GM23338 (cell line): ENCODE measurements around the gene CDC23. TPM values are rescaled to one million over a fixed set of nuclear protein-coding genes. Genes with fewer than 3 reads are reported as not detected.
A peak's percentile ranks its signal among the peaks of the same experiment; 100 is the strongest.

ENCODE experiments used
- ATAC-seq: fragments of 200-7000 bp; cut with Tn5 transposase; 3 replicates; pipeline ENCODE4 v1.9.1; 2020
- DNase-seq: peaks from one replicate; pipeline ENCODE4 v3.0.0-alpha.2; 2015; ENCODE audit warnings: low spot score
- H2AFZ ChIP-seq: fragments of 200-600 bp; sonication (generic); 2 replicates; pipeline ENCODE4 v1.8.0; 2016; ENCODE audit warnings: antibody characterized with exemption, mild to moderate bottlenecking, moderate library complexity
- H3F3A ChIP-seq: fragments of 200-600 bp; sonication (generic); replicated peaks from 2 replicates; pipeline ENCODE4 v1.8.0; 2017; ENCODE audit warnings: antibody characterized with exemption, mixed run types, low read depth
- H3K27ac ChIP-seq: fragments of 200-600 bp; sonication (generic); 2 replicates; pipeline ENCODE4 v1.6.1; 2016; ENCODE audit warnings: low read depth
- H3K27me3 ChIP-seq: fragments of 200-600 bp; sonication (generic); 2 replicates; pipeline ENCODE4 v1.8.0; 2016; ENCODE audit warnings: mild to moderate bottlenecking, mixed run types, moderate library complexity; ENCODE audit not compliant: insufficient read depth
- H3K36me3 ChIP-seq: fragments of 200-600 bp; sonication (generic); 2 replicates; pipeline ENCODE4 v1.8.0; 2016; ENCODE audit warnings: mild to moderate bottlenecking; ENCODE audit not compliant: insufficient read depth
- H3K4me1 ChIP-seq: fragments of 200-600 bp; sonication (generic); 2 replicates; pipeline ENCODE4 v1.8.0; 2016; ENCODE audit warnings: mild to moderate bottlenecking, moderate library complexity; ENCODE audit not compliant: insufficient read depth
- H3K4me2 ChIP-seq: fragments of 200-600 bp; sonication (generic); 2 replicates; pipeline ENCODE4 v1.7.1; 2017; ENCODE audit warnings: mixed run types
- H3K4me3 ChIP-seq: fragments of 200-600 bp; sonication (generic); 2 replicates; pipeline ENCODE4 v1.6.1; 2016; ENCODE audit warnings: mixed run types
- H3K79me2 ChIP-seq: fragments of 200-600 bp; sonication (generic); replicated peaks from 2 replicates; pipeline ENCODE4 v1.8.0; 2017; ENCODE audit warnings: mild to moderate bottlenecking; ENCODE audit not compliant: insufficient read depth
- H3K9me2 ChIP-seq: fragments of 200-600 bp; sonication (generic); 2 replicates; pipeline ENCODE4 v1.8.0; 2017; ENCODE audit not compliant: insufficient read depth
- H4K20me1 ChIP-seq: fragments of 200-600 bp; sonication (generic); replicated peaks from 2 replicates; pipeline ENCODE4 v1.8.0; 2017; ENCODE audit warnings: mild to moderate bottlenecking; ENCODE audit not compliant: insufficient read depth
- H3K27ac Mint-ChIP-seq: 2 replicates; pipeline ENCODE4 v1.8.0; 2020; ENCODE audit warnings: inconsistent platforms, mild to moderate bottlenecking, moderate library complexity, mixed read lengths
- H3K27me3 Mint-ChIP-seq: 3 replicates; pipeline ENCODE4 v1.8.0; 2022; ENCODE audit warnings: low read depth, mild to moderate bottlenecking, moderate library complexity, mixed read lengths, inconsistent platforms; ENCODE audit not compliant: insufficient read depth, poor library complexity
- H3K36me3 Mint-ChIP-seq: 3 replicates; pipeline ENCODE4 v1.8.0; 2021; ENCODE audit warnings: low read depth, mild to moderate bottlenecking, inconsistent platforms, moderate library complexity, mixed read lengths
- H3K4me1 Mint-ChIP-seq: 3 replicates; pipeline ENCODE4 v1.8.0; 2020; ENCODE audit warnings: mild to moderate bottlenecking, inconsistent platforms, mixed read lengths
- H3K4me3 Mint-ChIP-seq: 3 replicates; pipeline ENCODE4 v1.8.0; 2021; ENCODE audit warnings: moderate library complexity, mild to moderate bottlenecking, inconsistent platforms, mixed read lengths
- H3K9me3 Mint-ChIP-seq: 3 replicates; pipeline ENCODE4 v1.8.0; 2020; ENCODE audit warnings: moderate library complexity, mild to moderate bottlenecking, inconsistent platforms, mixed read lengths
- EZH2phosphoT487 ChIP-seq: fragments of 200-600 bp; sonication (generic); IDR thresholded peaks from one replicate; pipeline ENCODE4 v1.8.1; 2018; ENCODE audit warnings: antibody characterized with exemption; ENCODE audit not compliant: unreplicated experiment
- JUNB ChIP-seq: IDR thresholded peaks from one replicate; pipeline ENCODE4 v1.6.1; 2016; ENCODE audit warnings: antibody characterized with exemption; ENCODE audit not compliant: unreplicated experiment
- POLR2AphosphoS5 ChIP-seq: IDR thresholded peaks from 2 replicates; pipeline ENCODE4 v1.6.1; 2016; ENCODE audit warnings: antibody characterized with exemption, low read depth
- ZNF114 ChIP-seq: fragments of 250-450 bp; sonication (Bioruptor Pico); IDR thresholded peaks from 2 replicates; pipeline ENCODE4 v1.5.0; 2020; ENCODE audit warnings: mild to moderate bottlenecking, moderate library complexity
- ZNF331 ChIP-seq: fragments of 250-450 bp; sonication (Bioruptor Pico); IDR thresholded peaks from 2 replicates; pipeline ENCODE4 v1.5.0; 2020; ENCODE audit warnings: low read depth, mild to moderate bottlenecking, moderate library complexity
- ZNF462 ChIP-seq: fragments of 250-450 bp; sonication (Bioruptor Pico); IDR thresholded peaks from 2 replicates; pipeline ENCODE4 v1.5.0; 2020; ENCODE audit warnings: mild to moderate bottlenecking, moderate library complexity
- polyA plus RNA-seq: library from polyadenylated mRNA; unstranded; fragments of >200 nt; fragmentation: Nextera tagmentation; extraction: Ambion mirVana; gene quantifications from 2 replicates; pipeline ENCODE4 v1.2.1, GENCODE V29; 2016
- total RNA-seq: library from RNA; depleted of rRNA; stranded (reverse); fragments of >200 nt; shearing (Covaris generic); gene quantifications from 2 replicates; pipeline ENCODE4 v1.2.3, GENCODE V29; 2014
- TF ChIP-seq, protein P1 (sequence below), 2 experiments: fragments of 200-600 bp in 1 of 2; sonication (generic) in 1 of 2; conservative IDR thresholded peaks; 2 replicates each; pipeline versions ENCODE4 v1.5.1 to v1.6.1; 2016 to 2017; ENCODE audit warnings: antibody characterized with exemption in 2 of 2, low read depth in 2 of 2, mild to moderate bottlenecking in 2 of 2, moderate library complexity in 1 of 2
- TF ChIP-seq, protein P2 (sequence below): IDR thresholded peaks from 2 replicates; pipeline ENCODE4 v1.6.1; 2016; ENCODE audit warnings: antibody characterized with exemption

CDC23 gene
- total and polyA plus RNA-seq, 2 experiments from 2014 or later: 28.0 to 45.9 TPM

DNA sequence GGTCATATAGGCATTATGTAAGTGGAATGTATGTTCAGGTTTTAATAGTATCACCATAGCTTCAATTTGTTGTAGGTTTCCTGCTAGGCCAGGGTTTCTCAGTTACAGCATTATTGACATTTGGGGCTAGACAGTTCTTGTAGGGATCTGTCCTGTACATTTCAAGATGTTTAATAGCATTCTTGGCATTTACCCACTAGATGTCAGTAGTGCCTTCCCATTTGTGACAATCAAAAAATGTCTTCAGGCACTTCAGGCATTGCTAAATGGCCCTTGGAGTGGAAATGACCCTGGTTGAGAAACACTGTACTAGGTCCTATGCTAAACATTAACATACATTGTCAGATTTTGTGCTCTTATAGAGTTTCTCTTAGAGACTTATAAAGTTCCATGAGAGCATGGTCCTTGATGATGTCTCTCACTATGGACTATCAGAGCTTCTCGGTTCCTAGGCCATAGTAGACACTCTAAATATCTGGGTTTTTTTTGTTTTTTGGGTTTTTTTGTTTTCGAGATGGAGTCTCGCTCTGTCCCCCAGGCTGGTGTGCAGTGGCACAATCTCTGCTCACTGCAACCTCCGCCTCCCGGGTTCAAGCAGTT, 32.8 kb downstream of the CDC23 start:
- Histone ChIP-seq H3K79me2 (peaks cover 48% of the 10 kb centered on the region), H3K4me3 (peak overlapping the region; percentile 73), H4K20me1 (no peaks in the 10 kb centered on the region; the same call in none of the 2 replicates), H2AFZ (no peak overlapping the region), H3K4me1 (peaks cover 12% of the 10 kb centered on the region), H3K36me3 (peaks cover 52% of the 10 kb centered on the region), H3K27ac (no peak overlapping the region), H3K4me2 (peak overlapping the region; percentile 87), H3K9me2 (no peaks in the 10 kb centered on the region), H3F3A (0 out of 2 replicates have a peak, but pooled peaks cover 10% of the 10 kb centered on the region), H3K27me3 (no peaks in the 10 kb centered on the region)
- H3K27me3 Mint-ChIP-seq: peaks cover 6% of the 10 kb centered on the region
- no peaks in the 10 kb centered on the region for H3K9me3 Mint-ChIP-seq
- H3K4me1 Mint-ChIP-seq: peaks cover 2% of the 10 kb centered on the region; the same call in 2 of the 3 replicates
- no peak overlapping the region for H3K4me3 Mint-ChIP-seq
- no peak overlapping the region for H3K27ac Mint-ChIP-seq
- peak; percentile 52 for DNase-seq
- no peak for ATAC-seq
- TF ChIP-seq, protein P1, sequence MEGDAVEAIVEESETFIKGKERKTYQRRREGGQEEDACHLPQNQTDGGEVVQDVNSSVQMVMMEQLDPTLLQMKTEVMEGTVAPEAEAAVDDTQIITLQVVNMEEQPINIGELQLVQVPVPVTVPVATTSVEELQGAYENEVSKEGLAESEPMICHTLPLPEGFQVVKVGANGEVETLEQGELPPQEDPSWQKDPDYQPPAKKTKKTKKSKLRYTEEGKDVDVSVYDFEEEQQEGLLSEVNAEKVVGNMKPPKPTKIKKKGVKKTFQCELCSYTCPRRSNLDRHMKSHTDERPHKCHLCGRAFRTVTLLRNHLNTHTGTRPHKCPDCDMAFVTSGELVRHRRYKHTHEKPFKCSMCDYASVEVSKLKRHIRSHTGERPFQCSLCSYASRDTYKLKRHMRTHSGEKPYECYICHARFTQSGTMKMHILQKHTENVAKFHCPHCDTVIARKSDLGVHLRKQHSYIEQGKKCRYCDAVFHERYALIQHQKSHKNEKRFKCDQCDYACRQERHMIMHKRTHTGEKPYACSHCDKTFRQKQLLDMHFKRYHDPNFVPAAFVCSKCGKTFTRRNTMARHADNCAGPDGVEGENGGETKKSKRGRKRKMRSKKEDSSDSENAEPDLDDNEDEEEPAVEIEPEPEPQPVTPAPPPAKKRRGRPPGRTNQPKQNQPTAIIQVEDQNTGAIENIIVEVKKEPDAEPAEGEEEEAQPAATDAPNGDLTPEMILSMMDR (conservative IDR thresholded peaks at IDR 0.05; ENCODE audit: low read depth in 2 of 2): peak; percentile 56 to 74
- TF ChIP-seq POLR2AphosphoS5: no peak
- H3K36me3 Mint-ChIP-seq: peaks cover 62% of the 10 kb centered on the region

DNA sequence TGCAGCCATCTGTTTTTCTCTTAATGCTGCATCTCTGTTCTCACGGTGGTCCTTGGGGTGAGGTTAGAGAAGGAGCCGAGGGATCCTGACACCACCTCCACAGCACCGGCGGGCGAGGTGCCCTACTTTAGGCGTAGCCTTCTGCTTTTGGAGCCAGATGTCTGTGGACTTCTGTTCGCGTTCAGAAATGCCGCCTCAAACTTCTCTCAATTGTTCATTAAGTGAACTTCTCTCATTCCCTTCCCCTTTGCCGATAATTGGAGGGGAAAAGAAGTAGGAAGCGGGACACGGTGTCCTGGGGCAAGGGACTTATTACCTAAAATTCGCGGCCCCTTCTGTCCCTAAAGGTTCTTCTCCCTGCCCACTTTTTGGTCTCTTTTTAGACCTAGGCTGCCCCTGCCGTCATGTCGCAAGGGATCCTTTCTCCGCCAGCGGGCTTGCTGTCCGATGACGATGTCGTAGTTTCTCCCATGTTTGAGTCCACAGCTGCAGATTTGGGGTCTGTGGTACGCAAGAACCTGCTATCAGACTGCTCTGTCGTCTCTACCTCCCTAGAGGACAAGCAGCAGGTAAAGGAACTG, 33.8 kb downstream of the CDC23 start:
- Histone ChIP-seq H3K27me3 (no peaks in the 10 kb centered on the region), H4K20me1 (no peaks in the 10 kb centered on the region; the same call in 1 of the 2 replicates), H3K4me3 (peak overlapping the region; percentile 73), H2AFZ (peak overlapping the region; percentile 64), H3F3A (0 out of 2 replicates have a peak, but pooled peaks cover 6% of the 10 kb centered on the region), H3K9me2 (no peaks in the 10 kb centered on the region), H3K4me1 (peaks cover 12% of the 10 kb centered on the region), H3K4me2 (peak overlapping the region; percentile 87), H3K27ac (peak overlapping the region; percentile 80), H3K36me3 (peaks cover 45% of the 10 kb centered on the region), H3K79me2 (peaks cover 56% of the 10 kb centered on the region)
- H3K4me1 Mint-ChIP-seq: peaks cover 2% of the 10 kb centered on the region; the same call in 2 of the 3 replicates
- H3K27me3 Mint-ChIP-seq: peaks cover 6% of the 10 kb centered on the region
- no peak overlapping the region for H3K27ac Mint-ChIP-seq
- H3K9me3 Mint-ChIP-seq: no peaks in the 10 kb centered on the region
- DNase-seq: peak; percentile 31
- peaks cover 62% of the 10 kb centered on the region for H3K36me3 Mint-ChIP-seq
- ATAC-seq: peak; percentile 34
- no peak overlapping the region for H3K4me3 Mint-ChIP-seq
- TF ChIP-seq JUNB (no peak), POLR2AphosphoS5 (no peak), EZH2phosphoT487 (no peak), ZNF462 (CRISPR knock-in tag) (no peak), ZNF114 (CRISPR knock-in tag) (no peak), ZNF331 (CRISPR knock-in tag) (no peak)
- TF ChIP-seq, protein P2, sequence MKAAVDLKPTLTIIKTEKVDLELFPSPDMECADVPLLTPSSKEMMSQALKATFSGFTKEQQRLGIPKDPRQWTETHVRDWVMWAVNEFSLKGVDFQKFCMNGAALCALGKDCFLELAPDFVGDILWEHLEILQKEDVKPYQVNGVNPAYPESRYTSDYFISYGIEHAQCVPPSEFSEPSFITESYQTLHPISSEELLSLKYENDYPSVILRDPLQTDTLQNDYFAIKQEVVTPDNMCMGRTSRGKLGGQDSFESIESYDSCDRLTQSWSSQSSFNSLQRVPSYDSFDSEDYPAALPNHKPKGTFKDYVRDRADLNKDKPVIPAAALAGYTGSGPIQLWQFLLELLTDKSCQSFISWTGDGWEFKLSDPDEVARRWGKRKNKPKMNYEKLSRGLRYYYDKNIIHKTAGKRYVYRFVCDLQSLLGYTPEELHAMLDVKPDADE: no peak
